A549 (cell line): ENCODE measurements around the gene GRXCR2. TPM values are rescaled to one million over a fixed set of nuclear protein-coding genes. Genes with fewer than 3 reads are reported as not detected.

Source experiments
- ATAC-seq, 2 experiments: fragments of 200-7000 bp in 1 of 2; fragments of >200 bp in 1 of 2; cut with Nextera tagmentation in 1 of 2; cut with Tn5 transposase in 1 of 2; 3 replicates each; pipeline versions ENCODE4 v1.8.0 to v1.9.1; 2018 to 2020; ENCODE audit warnings: mild to moderate bottlenecking in 1 of 2, moderate library complexity in 1 of 2
- CTCF ChIA-PET: fragments of 300-600 bp; sonication (Branson Sonifier 250); formaldehyde crosslinking; extraction: SDS; loops from one replicate; lab custom pipeline; 2021; ENCODE audit warnings: antibody characterized with exemption, inconsistent platforms; lab: Yijun Ruan, JAX
- POLR2A ChIA-PET: fragments of 350-600 bp; formaldehyde crosslinking; extraction: SDS; loops from one replicate; lab custom pipeline; 2021; ENCODE audit warnings: antibody characterized with exemption, inconsistent platforms; lab: Yijun Ruan, JAX
- DNase-seq, 2 experiments: peaks; one replicate each; pipeline versions ENCODE4 v3.0.0 to v3.0.0-alpha.2; 2011 to 2016; ENCODE audit warnings: low read depth in 1 of 2, low spot score in 1 of 2
- FAIRE-seq: peaks from 2 replicates; lab custom pipeline; 2011; peaks lifted over from hg19 to GRCh38; lab: Jason Lieb, UNC
- H3K27ac ChIP-seq, 2 experiments: fragments of >200 bp; sonication (Bioruptor Twin); formaldehyde crosslinking; 3 replicates each; pipeline ENCODE4 v1.5.1; 2016 to 2017
- H3K4me1 ChIP-seq: fragments of >200 bp; sonication (Bioruptor Twin); formaldehyde crosslinking; 3 replicates; pipeline ENCODE4 v1.6.1; 2016
- H3K4me2 ChIP-seq: fragments of >200 bp; sonication (Bioruptor Twin); formaldehyde crosslinking; 3 replicates; pipeline ENCODE4 v1.6.1; 2016
- H3K4me3 ChIP-seq: fragments of >200 bp; sonication (Bioruptor Twin); formaldehyde crosslinking; 3 replicates; pipeline ENCODE4 v1.5.1; 2016
- H3K9me3 ChIP-seq: fragments of >200 bp; sonication (Bioruptor Twin); formaldehyde crosslinking; 3 replicates; pipeline ENCODE4 v1.6.1; 2016
- ATOH8 ChIP-seq: fragments of 250-450 bp; sonication (Bioruptor Pico); IDR thresholded peaks from 2 replicates; pipeline ENCODE4 v1.5.0; 2020; ENCODE audit warnings: low read depth, mild to moderate bottlenecking, moderate library complexity
- EHMT2 ChIP-seq: fragments of 200-600 bp; sonication (generic); IDR thresholded peaks from 2 replicates; pipeline ENCODE4 v1.6.1; 2016; ENCODE audit warnings: antibody characterized with exemption, low read depth, mild to moderate bottlenecking, moderate library complexity
- ESRRA ChIP-seq: fragments of 150-350 bp; IDR thresholded peaks from 2 replicates; pipeline ENCODE4 v1.6.1; 2014; ENCODE audit warnings: mild to moderate bottlenecking, low read length, borderline replicate concordance
- FOXS1 ChIP-seq: fragments of 250-450 bp; sonication (Bioruptor Pico); IDR thresholded peaks from 2 replicates; pipeline ENCODE4 v1.5.0; 2020; ENCODE audit warnings: mild to moderate bottlenecking, moderate library complexity
- HOXB5 ChIP-seq: fragments of 250-450 bp; sonication (Bioruptor Pico); IDR thresholded peaks from 2 replicates; pipeline ENCODE4 v1.5.0; 2020; ENCODE audit warnings: mild to moderate bottlenecking, moderate library complexity
- KDM1A ChIP-seq: fragments of 200-600 bp; sonication (generic); IDR thresholded peaks from 2 replicates; pipeline ENCODE4 v1.6.1; 2016; ENCODE audit warnings: low read depth, mild to moderate bottlenecking
- MAFK ChIP-seq: fragments of 450-650 bp; IDR thresholded peaks from 2 replicates; pipeline ENCODE4 v1.6.1; 2014; ENCODE audit not compliant: partially characterized antibody
- MAZ ChIP-seq: fragments of 150-350 bp; IDR thresholded peaks from 2 replicates; pipeline ENCODE4 v1.6.1; 2014; ENCODE audit warnings: antibody characterized with exemption, low read depth, low read length, borderline replicate concordance
- MYC ChIP-seq: IDR thresholded peaks from 2 replicates; pipeline ENCODE4 v1.6.1; 2012; ENCODE audit warnings: mild to moderate bottlenecking, inconsistent platforms, low read length, improper control_type of control experiment, borderline replicate concordance
- NFE2L2 ChIP-seq: fragments of 150-350 bp; conservative IDR thresholded peaks from 2 replicates; pipeline ENCODE4 v1.6.1; 2014; ENCODE audit warnings: low read length
- NPAS2 ChIP-seq: fragments of 250-450 bp; sonication (Bioruptor Pico); IDR thresholded peaks from 2 replicates; pipeline ENCODE4 v1.8.0; 2022; ENCODE audit warnings: mild to moderate bottlenecking, moderate library complexity, borderline replicate concordance
- PBX3 ChIP-seq: IDR thresholded peaks from 2 replicates; pipeline ENCODE4 v1.6.1; 2012
- POLR2A ChIP-seq: IDR thresholded peaks from 2 replicates; pipeline ENCODE4 v1.6.1; 2012; ENCODE audit warnings: mild to moderate bottlenecking, low read length
- POLR2AphosphoS2 ChIP-seq: conservative IDR thresholded peaks from 2 replicates; pipeline ENCODE4 v1.6.1; 2012; ENCODE audit warnings: low read length, improper control_type of control experiment, inconsistent platforms
- RAD21 ChIP-seq, 2 experiments: fragments of >200 bp in 1 of 2; sonication (Bioruptor Twin) in 1 of 2; formaldehyde crosslinking in 1 of 2; IDR thresholded peaks in 1 of 2; conservative IDR thresholded peaks in 1 of 2; 2 replicates in 1 of 2; 3 replicates in 1 of 2; pipeline ENCODE4 v1.6.1; 2012 to 2018; ENCODE audit warnings: inconsistent platforms in 1 of 2
- RCOR1 ChIP-seq: fragments of 150-350 bp; IDR thresholded peaks from 2 replicates; pipeline ENCODE4 v1.6.1; 2014; ENCODE audit warnings: antibody characterized with exemption, low read length, low read depth
- REST ChIP-seq: fragments of 200-600 bp; sonication (generic); IDR thresholded peaks from 2 replicates; pipeline ENCODE4 v1.6.1; 2016; ENCODE audit warnings: antibody characterized with exemption, mild to moderate bottlenecking, moderate library complexity
- TP53 ChIP-seq: fragments of 250-450 bp; sonication (Bioruptor Pico); IDR thresholded peaks from 2 replicates; pipeline ENCODE4 v1.5.0; 2021; ENCODE audit warnings: mild to moderate bottlenecking, moderate library complexity
- ZSCAN20 ChIP-seq: fragments of 250-450 bp; sonication (Bioruptor Pico); IDR thresholded peaks from 2 replicates; pipeline ENCODE4 v1.8.0; 2022; ENCODE audit warnings: mild to moderate bottlenecking, moderate library complexity
- WGBS: methylation state at CpG from one replicate; pipeline ENCODE4 v1.1.6; 2017; ENCODE audit errors: missing lambda C conversion rate; 5-methylcytosine and 5-hydroxymethylcytosine counted together
- polyA plus RNA-seq, 4 experiments: library from polyadenylated mRNA; depleted of rRNA in 3 of 4; stranded (reverse); fragments of >200 nt; fragmentation: RNase III in 1 of 4; extraction: RNeasy Plus Mini Kit Qiagen cat#74134 plus additional on column Dnase treatment in 1 of 4; gene quantifications; 2 replicates in 3 of 4; 3 replicates in 1 of 4; pipeline ENCODE4 v1.2.3, GENCODE V29; 2011 to 2017

The GRXCR2 gene
- polyA plus RNA-seq, 2 of the 4 experiments (the other 2 are of a cell fraction): 0.05 TPM; not detected in 1

GRCh38 chr5:145913701-145914100 is 40.9 kb upstream of the GRXCR2 start:
- 93% methylated on average over 7 of the region's 7 CpGs for WGBS
- CTCF ChIA-PET: interaction anchor here (1.6 to 1.7 kb wide), 2 partner anchors 10 to 66 kb away, joined by 3 to 4 read pairs; no protein-coding TSS in a partner anchor
- H3K27ac ChIP-seq: no peak overlapping the region
- FAIRE-seq (no peak), DNase-seq (no peak), ATAC-seq (no peak)
- no peak overlapping the region for H3K4me2 ChIP-seq
- no peak for TF ChIP-seq FOXS1 (CRISPR knock-in tag)
- no peak for TF ChIP-seq EHMT2
- no peak for TF ChIP-seq HOXB5 (CRISPR knock-in tag)
- TF ChIP-seq MAFK: peak; percentile 79
- H3K9me3 ChIP-seq: no peaks in the 10 kb centered on the region
- POLR2A ChIA-PET: no interaction called here
- peaks cover 8% of the 10 kb centered on the region; the same call in 1 of the 3 replicates for H3K4me1 ChIP-seq
- H3K4me3 ChIP-seq: no peak overlapping the region

- peaks cover 8% of the 10 kb centered on the region; the same call in 1 of the 3 replicates for H3K4me1 ChIP-seq
- TF ChIP-seq TP53 (CRISPR knock-in tag): no peak
- TF ChIP-seq RCOR1: no peak
- no peak for TF ChIP-seq PBX3
- no peak for TF ChIP-seq ATOH8 (CRISPR knock-in tag)
- TF ChIP-seq REST: no peak
- no peak for TF ChIP-seq POLR2A
- no peak for TF ChIP-seq NFE2L2
- no peak for TF ChIP-seq POLR2AphosphoS2
- no peak for TF ChIP-seq RAD21 (conservative IDR thresholded peaks at IDR 0.05 in 1 of 2, IDR thresholded peaks at IDR 0.05 in 1 of 2)
- TF ChIP-seq EHMT2: no peak
- TF ChIP-seq ESRRA: no peak
- no peak for TF ChIP-seq MAZ
- no peak for TF ChIP-seq KDM1A
- no peak for TF ChIP-seq ZSCAN20 (CRISPR knock-in tag)
- TF ChIP-seq MYC: no peak
- TF ChIP-seq NPAS2 (CRISPR knock-in tag): no peak
- TF ChIP-seq, all 56 proteins: peak for 0
- ChIA-PET CTCF (interaction anchor here (1.1 to 1.7 kb wide), 2 partner anchors 10 to 137 kb away, joined by 5 to 7 read pairs; no protein-coding TSS in a partner anchor), POLR2A (no interaction called here)
- FAIRE-seq: no peak
- WGBS: 82% methylated on average over 5 of the region's 5 CpGs
- no peak overlapping the region for H3K4me3 ChIP-seq
- no peak overlapping the region for H3K4me2 ChIP-seq
- ATAC-seq: no peak
- H3K9me3 ChIP-seq: no peaks in the 10 kb centered on the region
- no peak for DNase-seq
- no peak overlapping the region for H3K27ac ChIP-seq
These were observed 39.8 kb upstream of the GRXCR2 start for GRCh38 chr5:145912594-145912993.
